GM18507 (cell line): ENCODE data around the gene YJEFN3.

Experiments used
- DNase-seq: peaks from one replicate; pipeline ENCODE4 v3.0.0; 2011; ENCODE audit warnings: low read depth; ENCODE audit not compliant: insufficient read length; ENCODE audit errors: extremely low spot score
- FAIRE-seq: peaks from 2 replicates; lab custom pipeline; 2011; peaks lifted over from hg19 to GRCh38; lab: Jason Lieb, UNC

YJEFN3 gene

DNA sequence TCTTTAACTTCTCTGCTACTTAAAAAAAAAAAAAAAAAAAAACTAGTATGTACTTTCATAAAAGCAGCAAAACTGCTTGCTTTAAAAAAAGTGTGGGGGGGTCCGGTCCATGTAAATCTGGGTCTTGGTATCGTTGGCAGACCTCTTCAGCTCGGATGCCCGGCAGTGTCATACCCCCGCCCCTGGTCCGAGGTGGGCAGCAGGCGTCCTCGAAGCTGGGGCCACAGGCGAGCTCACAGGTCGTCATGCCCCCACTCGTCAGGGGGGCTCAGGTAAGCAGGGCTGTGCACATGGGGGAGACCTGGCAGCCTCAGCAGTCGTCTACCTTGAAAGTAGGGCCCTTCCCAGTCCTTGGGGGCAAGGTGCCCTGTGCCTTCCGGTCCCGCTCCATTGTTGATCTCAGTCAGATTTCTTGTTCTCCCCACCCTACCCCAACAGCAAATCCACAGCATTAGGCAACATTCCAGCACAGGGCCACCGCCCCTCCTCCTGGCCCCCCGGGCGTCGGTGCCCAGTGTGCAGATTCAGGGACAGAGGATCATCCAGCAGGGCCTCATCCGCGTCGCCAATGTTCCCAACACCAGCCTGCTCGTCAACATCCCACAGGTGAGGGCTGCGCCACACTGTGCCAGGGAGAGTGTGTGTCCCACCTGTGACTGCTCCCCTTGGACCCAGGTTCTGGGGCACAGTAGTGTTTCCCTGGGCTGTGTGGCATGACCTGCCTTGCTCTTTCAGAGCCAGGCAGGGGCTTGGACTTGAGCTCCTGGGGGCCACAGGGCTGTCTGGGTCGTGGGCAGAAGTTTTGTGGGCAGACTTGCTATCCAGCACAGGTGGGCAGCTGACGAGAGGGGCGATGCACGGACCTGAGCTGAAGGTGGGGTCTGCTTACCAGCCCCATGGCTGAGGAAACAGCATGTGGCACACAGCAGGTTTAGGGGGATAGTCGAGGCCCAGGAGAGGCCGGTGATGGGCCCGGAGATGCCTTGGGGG lies 32.8 kb upstream of the YJEFN3 start:
- DNase-seq = no peak
- FAIRE-seq = no peak

GRCh38 chr19:19498255-19498991 lies 30.3 kb upstream of the YJEFN3 start:
- DNase-seq (no peak), FAIRE-seq (no peak)

DNA sequence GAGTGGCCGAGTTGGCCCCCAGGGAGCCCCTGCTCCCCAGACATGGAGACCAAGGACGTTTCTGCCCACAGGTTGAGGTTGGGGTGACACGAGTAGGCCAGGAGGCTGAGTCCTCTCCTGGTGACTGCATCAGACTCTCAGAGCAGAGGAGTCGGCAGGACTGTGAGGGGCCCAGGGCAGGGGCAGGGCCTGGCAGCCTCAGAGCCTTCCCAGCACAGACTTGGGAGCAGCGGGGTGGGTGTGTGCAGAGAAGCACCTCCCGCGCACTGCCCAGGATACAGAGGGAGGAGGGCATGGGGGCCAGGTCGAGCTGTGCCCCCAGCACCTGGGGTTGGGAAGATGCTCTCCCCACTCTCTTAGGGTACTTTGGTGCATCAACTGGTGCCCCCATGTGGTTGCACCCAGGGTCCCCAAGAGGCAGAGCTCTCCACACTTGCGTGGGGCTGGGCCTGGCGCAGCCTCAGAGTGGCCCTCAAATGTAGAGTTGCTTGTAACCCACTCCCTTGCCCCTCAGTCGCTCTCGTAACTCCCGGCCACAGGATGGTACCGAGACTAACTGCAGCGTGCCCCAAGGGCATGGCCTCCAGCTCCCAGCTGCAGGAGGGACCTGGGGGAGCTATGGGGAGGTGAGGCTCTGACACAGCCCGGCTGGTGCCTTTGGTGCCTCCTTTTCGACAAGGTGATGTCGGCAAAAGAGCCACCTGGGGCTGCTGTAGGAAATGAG lies 29.3 kb upstream of the YJEFN3 start:
- FAIRE-seq (no peak), DNase-seq (no peak)

DNA sequence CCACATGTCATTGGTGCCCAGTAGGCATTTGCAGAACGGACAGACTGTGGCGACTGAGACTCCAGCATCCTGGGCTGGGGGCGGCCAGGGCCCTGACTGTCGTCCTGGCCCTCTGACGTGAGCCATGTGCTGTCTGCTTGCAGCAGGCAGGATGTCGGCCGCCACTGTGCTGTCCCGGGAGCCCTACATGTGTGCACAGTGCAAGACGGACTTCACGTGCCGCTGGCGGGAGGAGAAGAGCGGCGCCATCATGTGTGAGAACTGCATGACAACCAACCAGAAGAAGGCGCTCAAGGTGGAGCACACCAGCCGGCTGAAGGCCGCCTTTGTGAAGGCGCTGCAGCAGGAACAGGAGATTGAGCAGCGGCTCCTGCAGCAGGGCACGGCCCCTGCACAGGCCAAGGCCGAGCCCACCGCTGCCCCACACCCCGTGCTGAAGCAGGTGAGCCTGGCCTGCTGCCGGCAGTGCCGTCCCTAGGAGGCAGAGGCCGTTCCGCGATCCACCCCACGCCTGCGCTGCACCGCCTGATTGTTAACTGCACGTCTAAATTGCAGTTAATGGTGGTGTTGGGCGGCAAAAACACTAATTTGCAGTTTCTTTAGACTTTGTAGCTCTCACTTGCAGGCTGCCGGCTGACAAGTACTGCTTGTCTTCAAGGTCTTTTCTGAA lies 27.6 kb upstream of the YJEFN3 start:
- DNase-seq (no peak), FAIRE-seq (no peak)

GRCh38 chr19:19501798-19502197 lies 26.9 kb upstream of the YJEFN3 start:
- FAIRE-seq = no peak
- no peak for DNase-seq

DNA sequence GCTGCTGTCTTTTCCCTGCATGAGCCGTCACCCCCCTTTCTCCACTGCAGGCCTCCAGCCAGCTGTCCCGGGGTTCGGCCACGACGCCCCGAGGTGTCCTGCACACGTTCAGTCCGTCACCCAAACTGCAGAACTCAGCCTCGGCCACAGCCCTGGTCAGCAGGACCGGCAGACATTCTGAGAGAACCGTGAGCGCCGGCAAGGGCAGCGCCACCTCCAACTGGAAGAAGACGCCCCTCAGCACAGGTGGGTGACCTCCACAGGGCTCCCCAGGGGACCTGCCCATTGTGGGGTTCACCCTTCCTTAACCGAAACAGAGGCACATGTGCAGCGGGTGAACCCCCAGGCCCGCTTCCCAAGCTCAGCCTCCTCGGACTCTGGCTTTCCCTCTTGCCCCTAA lies 26.4 kb upstream of the YJEFN3 start:
- DNase-seq = no peak
- no peak for FAIRE-seq

DNA sequence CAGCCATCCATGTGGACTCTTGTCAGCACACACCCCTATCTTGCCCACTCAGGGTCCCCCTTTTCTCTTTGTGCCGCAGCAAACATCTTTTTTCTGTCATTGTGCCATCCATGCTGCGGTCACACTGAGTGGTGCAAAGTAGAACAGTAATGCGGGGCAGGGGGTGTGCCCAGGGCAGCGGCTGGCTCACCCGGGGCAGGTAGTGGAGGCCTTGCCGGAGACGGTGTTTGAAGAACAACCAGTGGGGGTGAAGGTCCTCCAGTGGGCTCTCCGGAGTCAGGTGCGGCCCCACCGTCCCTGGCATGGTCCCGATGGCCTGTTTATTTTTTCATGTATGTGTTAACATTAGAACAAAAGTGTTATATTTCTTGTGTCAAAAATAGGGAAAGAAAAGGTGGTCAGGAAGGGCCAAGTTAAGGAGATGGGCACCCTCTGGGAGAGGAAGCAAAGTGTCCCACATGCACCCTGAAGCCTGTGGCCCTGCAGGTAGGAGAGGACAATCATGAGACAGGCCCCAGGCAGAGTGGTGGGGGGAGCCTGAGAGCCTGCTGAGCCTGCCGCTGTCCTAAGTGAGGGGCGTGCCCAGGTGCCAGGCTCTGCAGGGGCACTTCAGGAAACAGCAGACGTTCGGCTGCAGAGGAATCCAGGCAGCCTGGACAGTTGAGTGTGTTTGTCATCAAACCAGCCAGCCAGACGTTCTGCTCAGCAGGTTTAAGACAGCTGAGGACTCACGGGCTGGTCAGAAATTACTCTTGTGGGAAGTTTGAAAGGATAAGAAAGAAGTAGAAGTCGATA lies 25.7 kb upstream of the YJEFN3 start:
- no peak for DNase-seq
- FAIRE-seq = no peak

DNA sequence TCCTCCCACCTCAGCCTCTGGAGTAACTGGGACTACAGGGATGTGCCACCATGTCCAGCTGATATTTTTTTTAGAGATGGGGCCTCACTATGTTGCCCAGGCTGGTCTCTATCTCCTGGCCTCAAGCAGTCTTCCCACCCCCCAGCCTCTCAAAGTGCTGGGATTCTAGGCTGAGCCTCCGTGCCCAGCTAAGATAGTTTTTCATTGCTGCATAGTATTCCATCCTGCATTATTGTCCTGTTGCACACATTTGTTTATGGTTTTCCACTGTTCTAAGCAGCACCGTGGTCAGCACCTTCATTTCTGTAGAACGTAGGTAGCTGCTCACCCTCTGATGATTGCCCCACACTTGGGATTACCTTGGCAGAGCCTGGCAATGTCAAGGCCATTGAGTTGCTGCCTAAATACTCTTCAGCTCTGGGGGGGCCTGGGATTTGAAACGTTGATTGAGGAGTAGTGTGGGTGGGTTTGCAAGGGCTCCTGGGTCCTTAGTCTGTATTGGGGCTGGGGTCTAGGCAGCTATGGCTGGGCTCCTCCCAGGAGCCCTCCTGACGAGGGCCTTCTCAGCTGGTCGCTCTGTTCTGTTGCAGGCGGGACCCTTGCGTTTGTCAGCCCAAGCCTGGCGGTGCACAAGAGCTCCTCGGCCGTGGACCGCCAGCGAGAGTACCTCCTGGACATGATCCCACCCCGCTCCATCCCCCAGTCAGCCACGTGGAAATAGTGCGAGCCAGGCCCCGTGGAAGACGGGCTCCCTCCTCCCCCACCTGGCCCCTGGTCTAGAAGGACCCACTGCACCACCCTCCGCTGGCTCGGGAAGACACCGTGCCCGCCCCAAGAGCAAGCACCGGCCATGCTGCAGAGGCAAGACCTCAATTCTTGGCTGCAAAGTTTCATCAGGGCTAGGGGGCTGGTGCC lies 23.7 kb upstream of the YJEFN3 start:
- no peak for DNase-seq
- FAIRE-seq = no peak

GRCh38 chr19:19505669-19506326 lies 22.9 kb upstream of the YJEFN3 start:
- FAIRE-seq = no peak
- DNase-seq = no peak

DNA sequence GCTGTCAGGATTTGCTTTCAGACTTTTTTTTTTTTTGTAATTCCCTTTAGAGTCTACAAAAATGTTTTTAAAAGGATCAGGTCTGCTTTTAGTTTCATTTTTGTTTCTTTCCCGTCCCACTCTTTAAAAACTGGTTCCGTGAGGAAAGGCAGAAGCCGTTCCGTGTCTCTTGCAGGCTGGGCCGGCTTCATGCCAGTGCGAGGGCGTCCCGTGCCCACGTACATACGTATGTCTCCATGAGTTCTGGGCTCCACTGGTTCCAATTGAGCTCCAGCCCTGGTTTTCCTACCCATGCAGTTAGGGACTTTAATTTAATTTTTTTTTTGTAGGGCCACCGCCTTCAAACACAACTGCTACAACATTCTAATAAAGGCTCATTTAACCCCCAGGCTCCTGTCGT lies 22.1 kb upstream of the YJEFN3 start:
- FAIRE-seq (no peak), DNase-seq (no peak)

GRCh38 chr19:19507354-19507753 lies 21.4 kb upstream of the YJEFN3 start:
- FAIRE-seq = no peak
- DNase-seq = no peak

GRCh38 chr19:19508217-19508616 lies 20.5 kb upstream of the YJEFN3 start:
- DNase-seq (no peak), FAIRE-seq (no peak)

DNA sequence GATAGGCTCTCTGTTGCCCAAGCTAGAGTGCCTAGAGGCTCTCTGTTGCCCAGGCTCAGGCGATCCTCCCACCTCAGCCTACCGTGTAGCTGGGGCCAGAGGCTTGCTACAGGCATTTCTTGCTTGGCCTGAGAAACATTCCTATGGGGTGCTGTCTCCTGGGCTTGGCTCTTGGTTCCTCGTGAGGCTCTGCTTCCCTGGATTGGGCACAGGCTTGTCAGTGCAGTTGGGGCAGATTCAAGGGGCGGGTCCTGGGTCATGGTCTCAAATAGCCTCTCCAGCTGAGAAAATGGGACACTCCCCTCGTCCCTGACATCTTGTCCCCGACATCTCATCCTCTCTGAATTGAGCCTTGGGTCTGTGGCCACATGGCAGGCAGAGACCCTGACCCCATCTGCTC lies 18.3 kb upstream of the YJEFN3 start:
- FAIRE-seq (no peak), DNase-seq (no peak)

DNA sequence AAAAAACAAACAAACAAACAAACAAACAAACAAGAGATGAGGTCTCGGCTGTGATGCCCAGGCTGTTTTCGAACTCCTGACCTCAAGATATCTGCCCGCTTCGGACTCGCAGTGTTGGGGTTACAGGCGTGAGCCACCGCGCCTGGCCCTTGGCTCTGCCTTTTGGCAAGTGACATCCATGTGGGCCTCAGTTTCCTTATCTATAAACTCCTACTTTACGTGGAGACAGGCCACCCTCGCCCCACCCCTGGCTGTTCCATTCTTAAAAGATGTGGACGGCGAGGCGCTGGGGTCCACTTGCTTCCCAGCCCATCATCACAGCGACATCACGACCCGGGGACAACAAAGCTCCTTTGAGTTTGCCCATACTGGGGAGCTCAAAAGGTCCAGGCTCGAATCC lies 15.0 kb upstream of the YJEFN3 start:
- FAIRE-seq = no peak
- DNase-seq = no peak

- no peak for FAIRE-seq
- DNase-seq = no peak
Observed at GRCh38 chr19:19514215-19514657, 14.5 kb upstream of the YJEFN3 start.

DNA sequence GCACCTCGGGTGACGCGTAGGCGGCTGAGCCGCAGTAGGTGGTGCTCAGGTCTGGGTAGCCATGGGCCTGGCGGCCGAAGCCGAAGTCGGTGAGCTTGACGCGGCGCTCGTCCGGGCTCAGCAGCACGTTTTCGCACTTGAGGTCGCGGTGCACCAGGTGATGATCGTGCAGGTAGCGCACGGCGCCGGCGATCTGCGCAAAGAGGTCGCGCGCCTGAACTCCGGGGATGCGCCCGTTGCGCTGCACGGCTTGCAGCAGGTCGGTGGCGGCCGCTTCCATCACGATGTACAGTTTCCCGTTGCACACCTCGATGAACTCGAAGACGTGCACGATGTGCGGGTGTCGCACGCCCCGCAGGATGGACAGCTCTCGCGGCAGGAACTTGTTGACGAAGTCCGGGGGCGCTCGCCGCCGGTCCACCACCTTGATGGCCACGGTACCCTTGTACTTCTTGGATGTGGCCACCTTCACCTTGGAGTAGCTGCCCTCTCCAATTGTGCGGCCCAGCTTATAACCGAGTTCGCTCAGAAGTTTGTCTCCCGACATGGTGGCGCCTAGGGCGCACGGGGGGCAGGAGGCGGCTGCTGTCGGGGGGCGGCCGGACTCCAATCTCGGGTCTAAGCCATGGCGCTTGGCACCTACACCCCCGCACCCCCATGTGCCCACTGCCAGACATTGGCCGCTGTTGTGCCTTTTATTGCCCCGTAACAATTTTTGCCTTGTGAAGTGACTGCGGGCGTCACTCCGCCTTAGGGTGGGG lies 13.7 kb upstream of the YJEFN3 start, which contains the start of gene TSSK6:
TSSK6 (minus strand) TSS at position 668 of the 761 bp plus-strand sequence; CDS start at position 547, 121 bp downstream.
- FAIRE-seq (no peak), DNase-seq (no peak)
